K562 (cell line): ENCODE measurements around the gene EDDM3A. TPM values are rescaled to one million over a fixed set of nuclear protein-coding genes. Genes with fewer than 3 reads are reported as not detected.

Experiments
- ATAC-seq: fragments of 200-7000 bp; cut with Tn5 transposase; 3 replicates; pipeline ENCODE4 v1.9.1; 2020; ENCODE audit warnings: moderate library complexity
- BruUV-seq: library from RNA; stranded (reverse); fragments of 400-500 nt; replicated peaks from 2 replicates; lab custom pipeline; 2021; lab: Mats Ljungman, UMichigan
- CTCF ChIA-PET: fragments of 300-600 bp; formaldehyde crosslinking; extraction: SDS; loops from one replicate; lab custom pipeline; 2021; ENCODE audit warnings: low intra/inter-chr PET ratio; lab: Yijun Ruan, JAX
- POLR2A ChIA-PET: fragments of 300-600, 350-650 bp; sonication (Branson Sonifier 250); formaldehyde crosslinking; extraction: SDS; loops from one replicate; lab custom pipeline; 2021; ENCODE audit warnings: antibody characterized with exemption, inconsistent platforms; lab: Yijun Ruan, JAX
- DNase-seq, 4 experiments: peaks; one replicate each; pipeline versions ENCODE4 v3.0.0 to v3.0.0-alpha.2; 2011 to 2018; ENCODE audit warnings: low spot score in 3 of 4, mixed read lengths in 3 of 4; ENCODE audit errors: extremely low read depth in 1 of 4
- FAIRE-seq: peaks from 2 replicates; lab custom pipeline; 2011; peaks lifted over from hg19 to GRCh38; lab: Jason Lieb, UNC
- H2AFZ ChIP-seq: 2 replicates; pipeline ENCODE4 v1.6.0; 2011; ENCODE audit warnings: low read depth, low read length, control low read depth, inconsistent platforms
- H3K27ac ChIP-seq: fragments of 200-600 bp; 3 replicates; pipeline ENCODE4 v1.8.0; 2011; ENCODE audit warnings: low read depth, mild to moderate bottlenecking, control low read depth, inconsistent platforms, low read length, moderate library complexity, mixed read lengths; ENCODE audit errors: extremely low read depth
- H3K27me3 ChIP-seq, 2 experiments: fragments of 300-600 bp in 1 of 2; 2 replicates in 1 of 2; 3 replicates in 1 of 2; pipeline versions ENCODE4 v1.6.0 to v1.8.0; 2011; ENCODE audit warnings: inconsistent platforms in 2 of 2, low read length in 2 of 2, mild to moderate bottlenecking in 1 of 2, mixed read lengths in 1 of 2, moderate library complexity in 1 of 2; ENCODE audit not compliant: control insufficient read depth in 2 of 2, insufficient read depth in 2 of 2
- H3K36me3 ChIP-seq: fragments of 300-600 bp; 3 replicates; pipeline ENCODE4 v1.8.0; 2011; ENCODE audit warnings: mild to moderate bottlenecking, low read length, inconsistent platforms; ENCODE audit not compliant: control insufficient read depth, insufficient read depth
- H3K4me1 ChIP-seq, 2 experiments: fragments of 200-600 bp in 1 of 2; replicated peaks in 1 of 2; 2 replicates in 1 of 2; 3 replicates in 1 of 2; pipeline versions ENCODE4 v1.5.1 to v1.8.0; 2011; ENCODE audit warnings: inconsistent platforms in 2 of 2, low read length in 2 of 2, mild to moderate bottlenecking in 1 of 2, mixed read lengths in 1 of 2, moderate library complexity in 1 of 2; ENCODE audit not compliant: control insufficient read depth in 2 of 2, insufficient read depth in 2 of 2
- H3K4me2 ChIP-seq: 2 replicates; pipeline ENCODE4 v1.6.1; 2011; ENCODE audit warnings: low read length, control low read depth, inconsistent platforms, mixed read lengths; ENCODE audit not compliant: insufficient read depth
- H3K4me3 ChIP-seq: fragments of 200-600 bp; sonication (generic), shearing (Covaris generic); 2 replicates; pipeline ENCODE4 v1.5.1; 2016; ENCODE audit warnings: control low read depth, inconsistent platforms
- H3K79me2 ChIP-seq: fragments of 200-600 bp; 3 replicates; pipeline ENCODE4 v1.8.0; 2011; ENCODE audit warnings: low read length, inconsistent platforms; ENCODE audit not compliant: control insufficient read depth, insufficient read depth
- H3K9ac ChIP-seq, 2 experiments: 2 replicates each; pipeline versions ENCODE4 v1.6.0 to v1.6.1; 2011; ENCODE audit warnings: low read depth in 2 of 2, low read length in 2 of 2, control low read depth in 1 of 2, inconsistent platforms in 1 of 2, mild to moderate bottlenecking in 1 of 2, mixed read lengths in 1 of 2; ENCODE audit not compliant: insufficient read depth in 1 of 2
- H3K9me1 ChIP-seq: one replicate; pipeline ENCODE4 v1.6.0; 2011; ENCODE audit warnings: inconsistent platforms, mild to moderate bottlenecking, low read length, moderate library complexity; ENCODE audit not compliant: control insufficient read depth, insufficient read depth
- H3K9me3 ChIP-seq: replicated peaks from 2 replicates; pipeline ENCODE4 v1.5.1; 2011; ENCODE audit warnings: low read depth, low read length, inconsistent platforms; ENCODE audit not compliant: control insufficient read depth, insufficient read depth
- H4K20me1 ChIP-seq: replicated peaks from 2 replicates; pipeline ENCODE4 v1.6.1; 2011; ENCODE audit warnings: low read length, inconsistent platforms, mixed read lengths; ENCODE audit not compliant: control insufficient read depth, insufficient read depth
- BCLAF1 ChIP-seq, 2 experiments: fragments of 450-650 bp in 1 of 2; IDR thresholded peaks; 2 replicates each; pipeline ENCODE4 v1.6.1; 2011 to 2017; ENCODE audit warnings: low read depth in 2 of 2, antibody characterized with exemption in 1 of 2, borderline replicate concordance in 1 of 2, low read length in 1 of 2, mild to moderate bottlenecking in 1 of 2, mixed read lengths in 1 of 2; ENCODE audit not compliant: control insufficient read depth in 1 of 2
- PHF8 ChIP-seq: fragments of 200-600 bp; sonication (generic); IDR thresholded peaks from 2 replicates; pipeline ENCODE4 v1.6.1; 2012; ENCODE audit warnings: mixed run types, mild to moderate bottlenecking, inconsistent platforms, low read length, moderate library complexity, borderline replicate concordance
- PHTF2 ChIP-seq: fragments of 250-450 bp; sonication (Bioruptor Pico); IDR thresholded peaks from 2 replicates; pipeline ENCODE4 v1.5.0; 2021; ENCODE audit warnings: mild to moderate bottlenecking
- POLR2AphosphoS5 ChIP-seq: IDR thresholded peaks from 2 replicates; pipeline ENCODE4 v1.6.1; 2011; ENCODE audit warnings: mild to moderate bottlenecking, low read depth, low read length, moderate library complexity; ENCODE audit not compliant: control insufficient read depth, insufficient read depth
- XRCC3 ChIP-seq: fragments of 450-650 bp; IDR thresholded peaks from 2 replicates; pipeline ENCODE4 v1.6.1; 2017; ENCODE audit warnings: mild to moderate bottlenecking, moderate library complexity
- ZNF318 ChIP-seq, 2 experiments: fragments of 450-650 bp; IDR thresholded peaks; 2 replicates each; pipeline ENCODE4 v1.6.1; 2016; ENCODE audit warnings: mild to moderate bottlenecking in 2 of 2, borderline replicate concordance in 1 of 2, low read depth in 1 of 2, moderate library complexity in 1 of 2
- WGBS: fragments of 100-300 bp; shearing (Covaris generic); methylation state at CpG from one replicate; pipeline ENCODE4 v1.1.6; 2016; ENCODE audit warnings: low coverage, mixed read lengths; ENCODE audit not compliant: insufficient coverage; ENCODE audit errors: missing lambda C conversion rate; 5-methylcytosine and 5-hydroxymethylcytosine counted together
- in situ Hi-C: fragments of 300-500 bp; cut with MboI; formaldehyde crosslinking; loops from 4 replicates; pipeline ENCODE4 v1.15.0; 2018; ENCODE audit warnings: inconsistent platforms, mixed read lengths
- intact Hi-C: fragments of 100-400 bp; cut with micrococcal nuclease; formaldehyde crosslinking; loops from 2 replicates; pipeline ENCODE4 v1.14.2; 2022
- polyA plus RNA-seq, 8 experiments: library from polyadenylated mRNA; depleted of rRNA in 4 of 8; stranded (reverse) in 5 of 8; unstranded in 3 of 8; fragments of >200 nt; fragmentation: Nextera tagmentation in 2 of 8; fragmentation: Illumina TruSeq in 1 of 8; extraction: Ambion mirVana in 2 of 8; extraction: Trizol in 1 of 8; gene quantifications; 2 replicates each; pipeline versions ENCODE4 v1.2.1 to v1.2.3, GENCODE V29; 2011 to 2014; ENCODE audit warnings: inconsistent platforms in 1 of 8, missing spikeins in 1 of 8
- total RNA-seq, 7 experiments: library from RNA; depleted of rRNA in 6 of 7; stranded (reverse); fragments of >200 nt in 6 of 7; fragmentation: Illumina TruSeq in 2 of 7; extraction: Trizol in 2 of 7; gene quantifications; 2 replicates each; pipeline versions ENCODE4 v1.2.1 to v1.2.3, GENCODE V29; 2011 to 2021; ENCODE audit warnings: low replicate concordance in 1 of 7

The EDDM3A gene
- total and polyA plus RNA-seq, 9 of the 15 experiments (the other 6 are each of a cell fraction or from before 2014, with no cell fraction given) = not detected

- Histone ChIP-seq H3K79me2 (no peaks in the 10 kb centered on the region), H3K4me2 (no peak overlapping the region), H3K4me3 (no peak overlapping the region), H3K9ac (no peak overlapping the region), H3K4me1 (no peaks in the 10 kb centered on the region; a peak in 1 of 5 replicates), H3K27ac (no peak overlapping the region), H3K9me1 (no peaks in the 10 kb centered on the region), H4K20me1 (no peaks in the 10 kb centered on the region), H3K9me3 (no peaks in the 10 kb centered on the region), H3K27me3 (no peaks in the 10 kb centered on the region), H2AFZ (no peak overlapping the region), H3K36me3 (no peaks in the 10 kb centered on the region)
- no peak for DNase-seq
- intact Hi-C loops (no loop called here), in situ Hi-C loops (no loop called here)
- CTCF ChIA-PET = no interaction called here
- POLR2A ChIA-PET = no interaction called here
- BruUV-seq = no TSS peak
- WGBS = 0% methylated on average over 1 of the region's 3 CpGs
- ATAC-seq = no peak
- no peak for FAIRE-seq
- no peak for TF ChIP-seq BCLAF1 (IDR thresholded peaks at IDR 0.05; ENCODE audit: borderline replicate concordance in 1 of 2, control insufficient read depth in 1 of 2, low read depth in 2 of 2, low read length in 1 of 2)
- no peak for TF ChIP-seq PHTF2 (CRISPR knock-in tag)
- no peak for TF ChIP-seq XRCC3
- no peak for TF ChIP-seq POLR2AphosphoS5
- no peak for TF ChIP-seq PHF8
- no peak for TF ChIP-seq ZNF318 (IDR thresholded peaks at IDR 0.05; ENCODE audit: borderline replicate concordance in 1 of 2, low read depth in 1 of 2)
These were observed 22.9 kb downstream of the EDDM3A start for GRCh38 chr14:20768593-20768892.
